Measurements from ENCODE around the gene FRMD4A.

- no peak for TF ChIP-seq CTCF (IDR thresholded peaks at IDR 0.05)
- no peak for TF ChIP-seq EP300 (IDR thresholded peaks at IDR 0.05; ENCODE audit: low read depth)
These were observed 322.0 kb downstream of the FRMD4A start for GRCh38 chr10:14008740-14009080.
